SK-MEL-5 (cell line): ENCODE measurements around the gene ATP8B4. TPM values are rescaled to one million over a fixed set of nuclear protein-coding genes. Genes with fewer than 3 reads are reported as not detected.
"Not testable (repeated sequence)": the region's sequence is repeated elsewhere in the genome, so short reads cannot be mapped to it uniquely, and the experiment has no call there.

Experiments
- DNase-seq: peaks from one replicate; pipeline ENCODE4 v3.0.0-alpha.2; 2016; ENCODE audit warnings: low read depth, low spot score
- in situ Hi-C: cut with HindIII; loops from 2 replicates; pipeline ENCODE4 v1.10.0; 2016; ENCODE audit warnings: low sequenced_read_pairs, high pct_unique_total_duplicates, low pct_unique_long_range_greater_than_20kb
- total RNA-seq: library from RNA; depleted of rRNA; stranded (reverse); fragments of >200 nt; shearing (Covaris generic); gene quantifications from 2 replicates; pipeline ENCODE4 v1.2.3, GENCODE V29; 2014

Gene ATP8B4
- total RNA-seq, 1 experiment from 2014 or later: 1.2 TPM

- DNase-seq: no peak
- in situ Hi-C loops: no loop called here
Observed at GRCh38 chr15:50009634-50010033, 109.4 kb downstream of the ATP8B4 start.

- in situ Hi-C loops: no loop called here
- DNase-seq: peak; percentile 91
Observed at GRCh38 chr15:50003786-50004334, 115.2 kb downstream of the ATP8B4 start.

GRCh38 chr15:49991587-49991986 lies 127.4 kb downstream of the ATP8B4 start:
- in situ Hi-C loops: no loop called here
- DNase-seq: no peak

GRCh38 chr15:49990835-49991545 lies 128.0 kb downstream of the ATP8B4 start:
- in situ Hi-C loops: no loop called here
- no peak for DNase-seq

GRCh38 chr15:49989498-49989897 lies 129.5 kb downstream of the ATP8B4 start:
- in situ Hi-C loops: no loop called here
- no peak for DNase-seq

GRCh38 chr15:49988766-49989165 lies 130.3 kb downstream of the ATP8B4 start:
- no peak for DNase-seq
- in situ Hi-C loops: no loop called here

- in situ Hi-C loops: no loop called here
- no peak for DNase-seq
Observed at GRCh38 chr15:49987896-49988295, 131.1 kb downstream of the ATP8B4 start.

- in situ Hi-C loops: no loop called here
- DNase-seq: no peak
Observed at GRCh38 chr15:49987198-49987785, 131.7 kb downstream of the ATP8B4 start.

GRCh38 chr15:49986326-49986725 lies 132.7 kb downstream of the ATP8B4 start:
- in situ Hi-C loops: no loop called here

GRCh38 chr15:49985463-49985862 lies 133.6 kb downstream of the ATP8B4 start:
- DNase-seq: no peak
- in situ Hi-C loops: no loop called here

More at GRCh38 chr15:49986326-49986725, 132.7 kb downstream of the ATP8B4 start:
- DNase-seq: no peak

GRCh38 chr15:49984436-49984835 lies 134.6 kb downstream of the ATP8B4 start:
- in situ Hi-C loops: no loop called here
- no peak for DNase-seq

GRCh38 chr15:49982584-49982983 lies 136.4 kb downstream of the ATP8B4 start:
- in situ Hi-C loops: no loop called here
- no peak for DNase-seq

- no peak for DNase-seq
- in situ Hi-C loops: no loop called here
Observed at GRCh38 chr15:49979705-49980382, 139.2 kb downstream of the ATP8B4 start.

- in situ Hi-C loops: no loop called here
- peak; percentile 42 for DNase-seq
Observed at GRCh38 chr15:49978121-49978520, 140.9 kb downstream of the ATP8B4 start.

GRCh38 chr15:49977306-49977705 lies 141.7 kb downstream of the ATP8B4 start:
- in situ Hi-C loops: no loop called here
- no peak for DNase-seq

- DNase-seq: no peak
- in situ Hi-C loops: no loop called here
Observed at GRCh38 chr15:49964551-49964950, 154.5 kb downstream of the ATP8B4 start.

GRCh38 chr15:49964061-49964460 lies 155.0 kb downstream of the ATP8B4 start:
- DNase-seq: no peak
- in situ Hi-C loops: no loop called here

- in situ Hi-C loops: not testable (repeated sequence)
Observed at GRCh38 chr15:49963033-49963772, 155.8 kb downstream of the ATP8B4 start.

More at GRCh38 chr15:49963033-49963772, 155.8 kb downstream of the ATP8B4 start:
- not testable (repeated sequence) for DNase-seq
